HepG2 (cell line): Measurements from ENCODE around the gene PPOX. TPM values are rescaled to one million over a fixed set of nuclear protein-coding genes. Genes with fewer than 3 reads are reported as not detected.

ENCODE experiments used
- ATAC-seq: fragments of 200-7000 bp; cut with Tn5 transposase; 3 replicates; pipeline ENCODE4 v1.9.1; 2020; ENCODE audit warnings: mild to moderate bottlenecking, moderate library complexity
- BruUV-seq: library from RNA; stranded (reverse); fragments of 400-500 nt; replicated peaks from 2 replicates; lab custom pipeline; 2021; lab: Mats Ljungman, UMichigan
- CTCF ChIA-PET: fragments of 300-600 bp; formaldehyde crosslinking; extraction: SDS; loops from one replicate; lab custom pipeline; 2021; ENCODE audit warnings: low total read pairs, inconsistent platforms, low intra/inter-chr PET ratio; lab: Yijun Ruan, JAX
- POLR2A ChIA-PET: fragments of 350-600 bp; sonication (Branson Sonifier 250); formaldehyde crosslinking; loops from one replicate; lab custom pipeline; 2020; ENCODE audit warnings: antibody characterized with exemption, inconsistent platforms; lab: Yijun Ruan, JAX
- DNase-seq: peaks from one replicate; pipeline ENCODE4 v3.0.0-alpha.2; 2015; ENCODE audit warnings: low spot score
- FAIRE-seq: peaks from 3 replicates; lab custom pipeline; 2011; peaks lifted over from hg19 to GRCh38; lab: Jason Lieb, UNC
- H2AFZ ChIP-seq: one replicate; pipeline ENCODE4 v1.6.1; 2011; ENCODE audit warnings: low read length, inconsistent platforms
- H3K27ac ChIP-seq: fragments of 300-600 bp; 3 replicates; pipeline ENCODE4 v1.8.0; 2011; ENCODE audit warnings: mixed run types, mild to moderate bottlenecking, mixed read lengths, low read length, inconsistent platforms; ENCODE audit not compliant: insufficient read depth; ENCODE audit errors: extremely low read length
- H3K27me3 ChIP-seq, 2 experiments: fragments of 200-600 bp in 1 of 2; 2 replicates in 1 of 2; 3 replicates in 1 of 2; pipeline versions ENCODE4 v1.6.0 to v1.8.0; 2011; ENCODE audit warnings: low read length in 2 of 2, mild to moderate bottlenecking in 2 of 2, moderate library complexity in 2 of 2, inconsistent platforms in 1 of 2; ENCODE audit not compliant: insufficient read depth in 2 of 2, control insufficient read depth in 1 of 2
- H3K36me3 ChIP-seq, 2 experiments: fragments of 200-600 bp in 1 of 2; replicated peaks in 1 of 2; 2 replicates in 1 of 2; 3 replicates in 1 of 2; pipeline versions ENCODE4 v1.5.1 to v1.8.0; 2011; ENCODE audit warnings: low read length in 2 of 2, inconsistent platforms in 1 of 2; ENCODE audit not compliant: insufficient read depth in 2 of 2, control insufficient read depth in 1 of 2
- H3K4me1 ChIP-seq: 2 replicates; pipeline ENCODE4 v1.5.1; 2012; ENCODE audit warnings: low read length, inconsistent platforms; ENCODE audit not compliant: insufficient read depth
- H3K4me2 ChIP-seq: 2 replicates; pipeline ENCODE4 v1.6.0; 2011; ENCODE audit warnings: low read depth, low read length, inconsistent platforms
- H3K4me3 ChIP-seq, 3 experiments: fragments of 200-600 bp in 1 of 3; sonication (generic), shearing (Covaris generic) in 1 of 3; replicated peaks in 1 of 3; 2 replicates each; pipeline ENCODE4 v1.5.1; 2011 to 2016; ENCODE audit warnings: low read length in 3 of 3, inconsistent platforms in 2 of 3, low read depth in 2 of 3, mild to moderate bottlenecking in 2 of 3, control low read depth in 1 of 3, mixed read lengths in 1 of 3; ENCODE audit not compliant: insufficient read depth in 1 of 3
- H3K79me2 ChIP-seq: one replicate; pipeline ENCODE4 v1.6.1; 2011; ENCODE audit warnings: low read length, inconsistent platforms; ENCODE audit not compliant: insufficient read depth
- H3K9ac ChIP-seq: 2 replicates; pipeline ENCODE4 v1.6.0; 2011; ENCODE audit warnings: mild to moderate bottlenecking, low read depth, low read length, inconsistent platforms; ENCODE audit not compliant: insufficient read depth
- H3K9me3 ChIP-seq: 2 replicates; pipeline ENCODE4 v1.5.1; 2012; ENCODE audit warnings: mild to moderate bottlenecking, low read length
- H4K20me1 ChIP-seq: 2 replicates; pipeline ENCODE4 v1.6.0; 2011; ENCODE audit warnings: inconsistent platforms, mild to moderate bottlenecking, low read length, moderate library complexity; ENCODE audit not compliant: insufficient read depth
- CREB1 ChIP-seq, 2 experiments: fragments of 450-650 bp in 1 of 2; IDR thresholded peaks; 2 replicates each; pipeline ENCODE4 v1.6.1; 2016 to 2017; ENCODE audit warnings: control low read depth in 1 of 2, mild to moderate bottlenecking in 1 of 2, missing compliant biosample characterization in 1 of 2, missing genetic modification characterization in 1 of 2
- DNMT1 ChIP-seq: sonication (generic); formaldehyde crosslinking; IDR thresholded peaks from 2 replicates; pipeline ENCODE4 v1.5.1; 2020; ENCODE audit warnings: mild to moderate bottlenecking, missing genetic modification reagents
- DPF2 ChIP-seq: sonication (generic); formaldehyde crosslinking; IDR thresholded peaks from 2 replicates; pipeline ENCODE4 v1.4.0; 2020; ENCODE audit warnings: mild to moderate bottlenecking, low read depth, missing genetic modification reagents, borderline replicate concordance
- EP300 ChIP-seq, 3 experiments: sonication (generic) in 1 of 3; formaldehyde crosslinking in 1 of 3; IDR thresholded peaks; 2 replicates each; pipeline versions ENCODE4 v1.5.1 to v1.6.1; 2011 to 2020; ENCODE audit warnings: low read depth in 2 of 3, low read length in 2 of 3, borderline replicate concordance in 1 of 3, improper control_type of control experiment in 1 of 3, mild to moderate bottlenecking in 1 of 3, missing genetic modification reagents in 1 of 3, moderate library complexity in 1 of 3
- ISL2 ChIP-seq: sonication (generic); formaldehyde crosslinking; IDR thresholded peaks from 2 replicates; pipeline ENCODE4 v1.5.0; 2020; ENCODE audit warnings: missing genetic modification reagents
- PAX8 ChIP-seq: sonication (generic); formaldehyde crosslinking; IDR thresholded peaks from 2 replicates; pipeline ENCODE4 v1.8.0; 2022; ENCODE audit warnings: mild to moderate bottlenecking, missing genetic modification reagents, borderline replicate concordance
- POLR2G ChIP-seq: fragments of 200-400 bp; formaldehyde crosslinking; IDR thresholded peaks from 2 replicates; pipeline ENCODE4 v1.6.1; 2018; ENCODE audit warnings: mild to moderate bottlenecking, low read depth, low read length, moderate library complexity
- YEATS4 ChIP-seq: sonication (generic); formaldehyde crosslinking; IDR thresholded peaks from 2 replicates; pipeline ENCODE4 v1.4.0; 2020; ENCODE audit warnings: missing genetic modification reagents, borderline replicate concordance
- ZNF460 ChIP-seq: sonication (generic); formaldehyde crosslinking; IDR thresholded peaks from 2 replicates; pipeline ENCODE4 v1.5.1; 2020; ENCODE audit warnings: missing genetic modification reagents, mild to moderate bottlenecking, borderline replicate concordance
- WGBS: methylation state at CpG from one replicate; pipeline ENCODE4 v1.1.6; 2017; ENCODE audit warnings: low lambda C conversion rate; 5-methylcytosine and 5-hydroxymethylcytosine counted together
- in situ Hi-C: cut with HindIII; loops from 2 replicates; pipeline ENCODE4 v1.10.0; 2017; ENCODE audit warnings: low pct_unique_long_range_greater_than_20kb; ENCODE audit not compliant: extremely low pct_ligation_motif_present
- intact Hi-C: fragments of 100-400 bp; cut with micrococcal nuclease; formaldehyde crosslinking; loops from one replicate; pipeline ENCODE4 v1.10.0; 2022; ENCODE audit not compliant: unreplicated experiment
- polyA plus RNA-seq, 8 experiments: library from polyadenylated mRNA; depleted of rRNA in 3 of 8; stranded (reverse) in 7 of 8; unstranded in 1 of 8; fragments of >200 nt; fragmentation: Illumina TruSeq in 4 of 8; extraction: Trizol in 4 of 8; gene quantifications; 2 replicates each; pipeline versions ENCODE4 v1.2.1 to v1.2.3, GENCODE V29; 2011 to 2016; ENCODE audit warnings: low read depth in 4 of 8, missing spikeins in 1 of 8, mixed read lengths in 1 of 8; ENCODE audit not compliant: insufficient read depth in 1 of 8
- total RNA-seq, 5 experiments: library from RNA; depleted of rRNA; stranded (reverse); fragments of >200 nt; fragmentation: Illumina TruSeq; extraction: Trizol; gene quantifications; 2 replicates each; pipeline ENCODE4 v1.2.3, GENCODE V29; 2016; ENCODE audit warnings: low read depth in 1 of 5
- TF ChIP-seq, protein P1 (sequence below): IDR thresholded peaks from 2 replicates; pipeline ENCODE4 v1.6.1; 2012; ENCODE audit warnings: low read depth, low read length, improper control_type of control experiment
- TF ChIP-seq, protein P2 (sequence below): fragments of 450-650 bp; IDR thresholded peaks from 2 replicates; pipeline ENCODE4 v1.6.1; 2016
- TF ChIP-seq, protein P3 (sequence below): sonication (generic); formaldehyde crosslinking; IDR thresholded peaks from 2 replicates; pipeline ENCODE4 v1.5.0; 2020; ENCODE audit warnings: mild to moderate bottlenecking, low read depth, missing genetic modification reagents, borderline replicate concordance
- TF ChIP-seq, protein P4 (sequence below): sonication (generic); formaldehyde crosslinking; IDR thresholded peaks from 2 replicates; pipeline ENCODE4 v1.4.0; 2020; ENCODE audit warnings: mild to moderate bottlenecking, missing genetic modification reagents

The PPOX gene
- total and polyA plus RNA-seq, 2 of the 13 experiments (the other 11 are each of a cell fraction or from before 2014, with no cell fraction given): 15.5 to 27.7 TPM

DNA sequence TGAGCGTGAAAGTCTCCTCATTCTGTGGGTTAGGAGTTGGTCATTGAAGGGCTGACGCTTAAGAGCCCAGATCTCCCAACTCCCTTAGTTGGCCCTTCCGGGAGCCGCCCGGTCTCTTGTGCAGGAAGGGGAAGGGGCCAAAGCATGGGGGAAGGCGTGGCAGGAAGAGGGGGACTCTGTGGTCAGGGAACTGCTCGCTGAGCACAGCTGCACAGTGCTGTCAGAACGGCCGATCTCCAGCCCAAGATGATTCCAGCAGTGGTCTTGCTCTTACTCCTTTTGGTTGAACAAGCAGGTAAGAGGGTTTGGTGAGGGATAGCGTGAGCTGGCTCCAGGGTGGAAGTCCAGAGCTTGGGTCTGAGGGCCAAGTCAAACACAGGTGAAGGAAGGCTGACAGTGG, 48.9 kb downstream of the PPOX start, which contains the start of gene FCER1G (continued):
- TF ChIP-seq DPF2 (CRISPR knock-in tag) (no peak), YEATS4 (CRISPR knock-in tag) (no peak)

DNA sequence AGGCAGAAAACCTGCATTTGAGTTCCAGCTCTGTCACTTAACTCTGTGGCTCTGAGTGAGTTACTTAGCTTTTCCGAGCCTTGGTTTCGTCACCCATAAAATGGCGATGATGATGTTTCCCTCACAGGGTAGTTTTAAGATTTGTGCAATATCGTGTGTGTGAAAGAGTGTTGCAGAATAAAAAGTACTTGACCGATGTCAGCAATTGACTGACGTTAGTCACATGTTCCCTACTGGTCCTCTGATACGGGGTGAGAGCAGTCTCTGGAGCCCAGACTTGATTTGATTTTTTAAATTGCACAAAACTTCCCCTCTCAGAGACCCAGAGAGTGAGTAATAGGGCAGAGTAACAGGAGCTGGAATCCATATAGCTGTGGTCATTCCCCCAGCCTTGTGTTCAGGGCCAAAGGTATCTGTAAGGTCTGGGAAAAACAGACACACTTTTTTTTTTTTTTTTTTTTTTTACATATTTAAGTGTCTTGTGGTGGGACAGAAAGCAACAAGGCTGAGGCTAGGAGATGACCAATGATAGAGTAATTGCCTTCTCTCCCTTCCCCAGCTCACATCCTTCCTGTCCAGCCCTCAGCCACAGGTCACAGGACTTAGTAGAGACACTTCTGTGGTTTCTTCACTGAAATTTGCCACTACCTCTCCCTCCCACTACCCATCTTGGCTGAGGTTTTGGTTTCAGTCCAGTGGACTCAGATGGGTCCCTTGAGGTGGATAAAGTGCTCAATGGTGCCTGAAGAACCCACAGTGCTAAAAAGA, 50.9 kb downstream of the PPOX start:
- no peak overlapping the region for H2AFZ ChIP-seq
- ChIA-PET POLR2A (interaction anchor here (0.8 to 12.5 kb wide), 11 partner anchors 9 to 172 kb away, joined by 3 to 357 read pairs (median 11); partner anchors contain the start of genes ADAMTS4, NDUFS2, PPOX and SDHC), CTCF (no interaction called here)
- H3K4me2 ChIP-seq: peak overlapping the region; percentile 87
- DNase-seq (peak; percentile 59), ATAC-seq (peak; percentile 17), FAIRE-seq (peak; percentile 58)
- in situ Hi-C loops (no loop called here), intact Hi-C loops (no loop called here)
- no peaks in the 10 kb centered on the region for H3K9me3 ChIP-seq
- peaks cover 6% of the 10 kb centered on the region for H3K79me2 ChIP-seq
- BruUV-seq: no TSS peak
- H3K27me3 ChIP-seq: no peaks in the 10 kb centered on the region; a peak in 1 of 5 replicates
- H3K27ac ChIP-seq: peak overlapping the region; percentile 99
- WGBS: 52% methylated on average over 7 of the region's 7 CpGs
- peak overlapping the region; percentile 67 for H3K9ac ChIP-seq
- H3K36me3 ChIP-seq: peaks cover 2 to 28% of the 10 kb centered on the region in 2 experiments
- peak overlapping the region in 2 of 3 experiments; percentile 31 to 63; a peak in 3 of 6 replicates for H3K4me3 ChIP-seq
- H3K4me1 ChIP-seq: peaks cover 65% of the 10 kb centered on the region
- peaks cover 3% of the 10 kb centered on the region for H4K20me1 ChIP-seq
- TF ChIP-seq PAX8 (CRISPR knock-in tag) (0 out of 2 replicates have a peak, but pooled peaks have one; percentile 40), POLR2G (0 out of 2 replicates have a peak, but pooled peaks have one; percentile 11), CREB1 (IDR thresholded peaks at IDR 0.05) (0 out of 2 replicates have a peak, but pooled peaks have one; percentile 27), CREB1 (CRISPR knock-in tag; IDR thresholded peaks at IDR 0.05) (no peak; the same call in 1 of the 2 replicates), ZNF460 (CRISPR knock-in tag) (no peak), ISL2 (0 out of 2 replicates have a peak, but pooled peaks have one; percentile 2), EP300 (IDR thresholded peaks at IDR 0.05; ENCODE audit: low read depth in 2 of 2, low read length in 2 of 2) (0 out of 4 replicates have a peak, but pooled peaks of 1 of the 2 experiments have one; percentile 16), EP300 (CRISPR knock-in tag; IDR thresholded peaks at IDR 0.05; ENCODE audit: borderline replicate concordance) (no peak), DNMT1 (CRISPR knock-in tag) (no peak)
- TF ChIP-seq, protein P1, sequence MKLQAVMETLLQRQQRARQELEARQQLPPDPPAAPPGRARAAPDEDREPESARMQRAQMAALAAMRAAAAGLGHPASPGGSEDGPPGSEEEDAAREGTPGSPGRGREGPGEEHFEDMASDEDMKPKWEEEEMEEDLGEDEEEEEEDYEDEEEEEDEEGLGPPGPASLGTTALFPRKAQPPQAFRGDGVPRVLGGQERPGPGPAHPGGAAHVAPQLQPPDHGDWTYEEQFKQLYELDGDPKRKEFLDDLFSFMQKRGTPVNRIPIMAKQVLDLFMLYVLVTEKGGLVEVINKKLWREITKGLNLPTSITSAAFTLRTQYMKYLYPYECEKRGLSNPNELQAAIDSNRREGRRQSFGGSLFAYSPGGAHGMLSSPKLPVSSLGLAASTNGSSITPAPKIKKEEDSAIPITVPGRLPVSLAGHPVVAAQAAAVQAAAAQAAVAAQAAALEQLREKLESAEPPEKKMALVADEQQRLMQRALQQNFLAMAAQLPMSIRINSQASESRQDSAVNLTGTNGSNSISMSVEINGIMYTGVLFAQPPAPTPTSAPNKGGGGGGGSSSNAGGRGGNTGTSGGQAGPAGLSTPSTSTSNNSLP: no peak
- TF ChIP-seq, protein P2, sequence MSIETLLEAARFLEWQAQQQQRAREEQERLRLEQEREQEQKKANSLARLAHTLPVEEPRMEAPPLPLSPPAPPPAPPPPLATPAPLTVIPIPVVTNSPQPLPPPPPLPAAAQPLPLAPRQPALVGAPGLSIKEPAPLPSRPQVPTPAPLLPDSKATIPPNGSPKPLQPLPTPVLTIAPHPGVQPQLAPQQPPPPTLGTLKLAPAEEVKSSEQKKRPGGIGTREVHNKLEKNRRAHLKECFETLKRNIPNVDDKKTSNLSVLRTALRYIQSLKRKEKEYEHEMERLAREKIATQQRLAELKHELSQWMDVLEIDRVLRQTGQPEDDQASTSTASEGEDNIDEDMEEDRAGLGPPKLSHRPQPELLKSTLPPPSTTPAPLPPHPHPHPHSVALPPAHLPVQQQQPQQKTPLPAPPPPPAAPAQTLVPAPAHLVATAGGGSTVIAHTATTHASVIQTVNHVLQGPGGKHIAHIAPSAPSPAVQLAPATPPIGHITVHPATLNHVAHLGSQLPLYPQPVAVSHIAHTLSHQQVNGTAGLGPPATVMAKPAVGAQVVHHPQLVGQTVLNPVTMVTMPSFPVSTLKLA: no peak
- TF ChIP-seq, protein P3, sequence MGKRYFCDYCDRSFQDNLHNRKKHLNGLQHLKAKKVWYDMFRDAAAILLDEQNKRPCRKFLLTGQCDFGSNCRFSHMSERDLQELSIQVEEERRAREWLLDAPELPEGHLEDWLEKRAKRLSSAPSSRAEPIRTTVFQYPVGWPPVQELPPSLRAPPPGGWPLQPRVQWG (CRISPR knock-in tag): no peak
- TF ChIP-seq, protein P4, sequence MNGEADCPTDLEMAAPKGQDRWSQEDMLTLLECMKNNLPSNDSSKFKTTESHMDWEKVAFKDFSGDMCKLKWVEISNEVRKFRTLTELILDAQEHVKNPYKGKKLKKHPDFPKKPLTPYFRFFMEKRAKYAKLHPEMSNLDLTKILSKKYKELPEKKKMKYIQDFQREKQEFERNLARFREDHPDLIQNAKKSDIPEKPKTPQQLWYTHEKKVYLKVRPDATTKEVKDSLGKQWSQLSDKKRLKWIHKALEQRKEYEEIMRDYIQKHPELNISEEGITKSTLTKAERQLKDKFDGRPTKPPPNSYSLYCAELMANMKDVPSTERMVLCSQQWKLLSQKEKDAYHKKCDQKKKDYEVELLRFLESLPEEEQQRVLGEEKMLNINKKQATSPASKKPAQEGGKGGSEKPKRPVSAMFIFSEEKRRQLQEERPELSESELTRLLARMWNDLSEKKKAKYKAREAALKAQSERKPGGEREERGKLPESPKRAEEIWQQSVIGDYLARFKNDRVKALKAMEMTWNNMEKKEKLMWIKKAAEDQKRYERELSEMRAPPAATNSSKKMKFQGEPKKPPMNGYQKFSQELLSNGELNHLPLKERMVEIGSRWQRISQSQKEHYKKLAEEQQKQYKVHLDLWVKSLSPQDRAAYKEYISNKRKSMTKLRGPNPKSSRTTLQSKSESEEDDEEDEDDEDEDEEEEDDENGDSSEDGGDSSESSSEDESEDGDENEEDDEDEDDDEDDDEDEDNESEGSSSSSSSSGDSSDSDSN (CRISPR knock-in tag): peak; percentile 11; the same call in 1 of the 2 replicates
